SK-N-SH (cell line): ENCODE measurements around the gene KCNK17. TPM values are rescaled to one million over a fixed set of nuclear protein-coding genes. Genes with fewer than 3 reads are reported as not detected.

Source experiments
- CTCF ChIA-PET: fragments of 300-600, 350-600 bp; formaldehyde crosslinking; extraction: SDS; loops from one replicate; lab custom pipeline; 2021; lab: Yijun Ruan, JAX
- POLR2A ChIA-PET: fragments of 350-600 bp; sonication (Branson Sonifier 250); formaldehyde crosslinking; extraction: SDS; loops from one replicate; lab custom pipeline; 2020; ENCODE audit warnings: antibody characterized with exemption, inconsistent platforms; lab: Yijun Ruan, JAX
- DNase-seq: peaks from one replicate; pipeline ENCODE4 v3.0.0; 2012
- H2AFZ ChIP-seq: fragments of 200-600 bp; sonication (generic); 2 replicates; pipeline ENCODE4 v1.8.1; 2016; ENCODE audit warnings: antibody characterized with exemption, mild to moderate bottlenecking, low read depth
- H3F3A ChIP-seq: fragments of 200-600 bp; sonication (generic); replicated peaks from 2 replicates; pipeline ENCODE3; 2016; ENCODE audit warnings: antibody characterized with exemption, mild to moderate bottlenecking; ENCODE audit not compliant: insufficient read depth
- H3K27ac ChIP-seq, 2 experiments: fragments of 200-500 bp in 1 of 2; fragments of 200-600 bp in 1 of 2; sonication (Bioruptor generic) in 1 of 2; sonication (generic), shearing (Covaris generic) in 1 of 2; 2 replicates each; pipeline versions ENCODE4 v1.5.1 to v1.6.1; 2014 to 2016; ENCODE audit warnings: low read depth in 2 of 2, inconsistent platforms in 1 of 2, low read length in 1 of 2, mild to moderate bottlenecking in 1 of 2, mixed read lengths in 1 of 2
- H3K27me3 ChIP-seq: fragments of 200-600 bp; sonication (generic), shearing (Covaris generic); 2 replicates; pipeline ENCODE4 v1.6.1; 2016; ENCODE audit warnings: mixed run types; ENCODE audit not compliant: insufficient read depth
- H3K36me3 ChIP-seq, 2 experiments: fragments of 200-500 bp in 1 of 2; fragments of 200-600 bp in 1 of 2; sonication (Bioruptor generic) in 1 of 2; sonication (generic) in 1 of 2; replicated peaks in 1 of 2; 2 replicates each; pipeline versions ENCODE3 to v1.5.1; 2014 to 2016; ENCODE audit warnings: low read length in 1 of 2, mild to moderate bottlenecking in 1 of 2; ENCODE audit not compliant: insufficient read depth in 2 of 2, control insufficient read depth in 1 of 2
- H3K4me1 ChIP-seq, 2 experiments: fragments of 200-500 bp in 1 of 2; fragments of 200-600 bp in 1 of 2; sonication (Bioruptor generic) in 1 of 2; sonication (generic), shearing (Covaris generic) in 1 of 2; 2 replicates each; pipeline versions ENCODE4 v1.5.1 to v1.6.1; 2014 to 2016; ENCODE audit warnings: low read depth in 1 of 2, low read length in 1 of 2, mixed run types in 1 of 2; ENCODE audit not compliant: insufficient read depth in 2 of 2, control insufficient read depth in 1 of 2
- H3K4me2 ChIP-seq: fragments of 200-600 bp; sonication (generic), shearing (Covaris generic); 2 replicates; pipeline ENCODE4 v1.6.1; 2017; ENCODE audit warnings: mixed run types
- H3K4me3 ChIP-seq, 2 experiments: fragments of 200-500 bp in 1 of 2; fragments of 200-600 bp in 1 of 2; sonication (Bioruptor generic) in 1 of 2; sonication (generic), shearing (Covaris generic) in 1 of 2; 2 replicates each; pipeline versions ENCODE4 v1.5.1 to v1.8.1; 2014 to 2016; ENCODE audit warnings: low read depth in 2 of 2, inconsistent platforms in 1 of 2, low read length in 1 of 2, mild to moderate bottlenecking in 1 of 2, mixed read lengths in 1 of 2, moderate library complexity in 1 of 2
- H3K79me2 ChIP-seq: fragments of 200-600 bp; sonication (generic); 2 replicates; pipeline ENCODE4 v1.8.1; 2017; ENCODE audit warnings: mild to moderate bottlenecking; ENCODE audit not compliant: insufficient read depth
- H3K9ac ChIP-seq: fragments of 200-600 bp; sonication (generic); 2 replicates; pipeline ENCODE4 v1.6.1; 2017; ENCODE audit warnings: mixed run types
- H3K9me2 ChIP-seq: fragments of 200-600 bp; sonication (generic); 2 replicates; pipeline ENCODE4 v1.6.1; 2017; ENCODE audit warnings: mixed run types
- H3K9me3 ChIP-seq: fragments of 200-600 bp; sonication (generic); 2 replicates; pipeline ENCODE4 v1.6.1; 2017; ENCODE audit warnings: mixed run types, mild to moderate bottlenecking, moderate library complexity
- H4K20me1 ChIP-seq: fragments of 200-600 bp; sonication (generic); 2 replicates; pipeline ENCODE4 v1.6.1; 2017; ENCODE audit warnings: mild to moderate bottlenecking, mixed run types; ENCODE audit not compliant: insufficient read depth
- CHD2 ChIP-seq: fragments of 150-350 bp; IDR thresholded peaks from 2 replicates; pipeline ENCODE4 v1.6.1; 2018; ENCODE audit warnings: low read length; ENCODE audit not compliant: partially characterized antibody
- ELF1 ChIP-seq: IDR thresholded peaks from 2 replicates; pipeline ENCODE4 v1.4.0; 2012
- EP300 ChIP-seq, 2 experiments: IDR thresholded peaks; 2 replicates each; pipeline versions ENCODE4 v1.4.0 to v1.6.1; 2012; ENCODE audit warnings: borderline replicate concordance in 1 of 2, low read depth in 1 of 2, low read length in 1 of 2
- EZH2phosphoT487 ChIP-seq: fragments of 200-600 bp; sonication (generic); IDR thresholded peaks from 2 replicates; pipeline ENCODE4 v1.6.1; 2017; ENCODE audit warnings: low read depth, mixed run types, mild to moderate bottlenecking, antibody characterized with exemption, moderate library complexity, borderline replicate concordance
- GABPA ChIP-seq: IDR thresholded peaks from 2 replicates; pipeline ENCODE4 v1.4.0; 2012; ENCODE audit warnings: low read depth, mild to moderate bottlenecking
- JUND ChIP-seq: IDR thresholded peaks from 2 replicates; pipeline ENCODE4 v1.4.0; 2012
- MAX ChIP-seq: IDR thresholded peaks from 2 replicates; pipeline ENCODE4 v1.4.0; 2012; ENCODE audit warnings: low read depth
- MEF2A ChIP-seq: IDR thresholded peaks from 2 replicates; pipeline ENCODE4 v1.4.0; 2012; ENCODE audit warnings: low read depth, borderline replicate concordance
- MXI1 ChIP-seq: IDR thresholded peaks from 2 replicates; pipeline ENCODE4 v1.6.1; 2012; ENCODE audit warnings: mild to moderate bottlenecking, low read depth, low read length, improper control_type of control experiment
- NFIC ChIP-seq: IDR thresholded peaks from 2 replicates; pipeline ENCODE4 v1.4.0; 2012; ENCODE audit warnings: borderline replicate concordance
- RCOR1 ChIP-seq: fragments of 150-350 bp; IDR thresholded peaks from 2 replicates; pipeline ENCODE4 v1.6.1; 2017; ENCODE audit warnings: antibody characterized with exemption, low read length
- REST ChIP-seq: IDR thresholded peaks from 2 replicates; pipeline ENCODE4 v1.6.1; 2012; ENCODE audit warnings: mild to moderate bottlenecking, low read depth, low read length, moderate library complexity
- SIN3A ChIP-seq: IDR thresholded peaks from 2 replicates; pipeline ENCODE4 v1.6.1; 2012; ENCODE audit warnings: low read depth, mild to moderate bottlenecking, low read length, moderate library complexity, borderline replicate concordance
- SMC3 ChIP-seq: IDR thresholded peaks from 2 replicates; pipeline ENCODE4 v1.6.1; 2012; ENCODE audit warnings: low read depth, low read length, improper control_type of control experiment
- TAF1 ChIP-seq: IDR thresholded peaks from 2 replicates; pipeline ENCODE4 v1.6.1; 2012; ENCODE audit warnings: low read depth, mild to moderate bottlenecking, low read length, moderate library complexity, borderline replicate concordance
- TCF12 ChIP-seq: IDR thresholded peaks from 2 replicates; pipeline ENCODE4 v1.4.0; 2012
- YY1 ChIP-seq: IDR thresholded peaks from 2 replicates; pipeline ENCODE4 v1.4.0; 2012; ENCODE audit warnings: low read depth, mild to moderate bottlenecking
- ZBTB33 ChIP-seq: IDR thresholded peaks from 2 replicates; pipeline ENCODE4 v1.4.0; 2012; ENCODE audit warnings: low read depth, borderline replicate concordance
- WGBS: methylation state at CpG from one replicate; pipeline ENCODE4 v1.1.6; 2017; ENCODE audit warnings: low lambda C conversion rate; 5-methylcytosine and 5-hydroxymethylcytosine counted together
- polyA plus RNA-seq, 3 experiments: library from polyadenylated mRNA; depleted of rRNA; stranded (reverse); fragments of >200 nt; gene quantifications; 2 replicates each; pipeline ENCODE4 v1.2.3, GENCODE V29; 2012

The KCNK17 gene
- polyA plus RNA-seq, 1 of the 3 experiments (the other 2 are of a cell fraction) = not detected

GRCh38 chr6:39294133-39294532, 20.1 kb downstream of the KCNK17 start:
- POLR2A ChIA-PET = no interaction called here
- no peak for DNase-seq

GRCh38 chr6:39292637-39293036, 21.6 kb downstream of the KCNK17 start:
- DNase-seq = no peak
- H3F3A ChIP-seq = no peaks in the 10 kb centered on the region
- no peaks in the 10 kb centered on the region for H3K9me3 ChIP-seq
- H3K9ac ChIP-seq = no peak overlapping the region
- H3K27me3 ChIP-seq = no peaks in the 10 kb centered on the region
- H4K20me1 ChIP-seq = no peaks in the 10 kb centered on the region
- ChIA-PET POLR2A (no interaction called here), CTCF (interaction anchor here (1.1 to 2.1 kb wide), 2 partner anchors 10 to 263 kb away, joined by 3 to 10 read pairs; no protein-coding TSS in a partner anchor)
- no peak overlapping the region for H2AFZ ChIP-seq
- H3K79me2 ChIP-seq = no peaks in the 10 kb centered on the region
- H3K27ac ChIP-seq = no peak overlapping the region
- H3K4me2 ChIP-seq = no peak overlapping the region
- no peaks in the 10 kb centered on the region for H3K36me3 ChIP-seq
- H3K4me1 ChIP-seq = peaks cover 0 to 10% of the 10 kb centered on the region in 2 experiments; a peak in 1 of 4 replicates
- TF ChIP-seq YY1 (no peak), TCF12 (no peak), SMC3 (no peak), JUND (no peak), GABPA (no peak), EZH2phosphoT487 (no peak), MXI1 (no peak), TAF1 (no peak), MEF2A (no peak), ELF1 (no peak)
- whole genome bisulfite sequencing = 66% methylated on average over 6 of the region's 6 CpGs
- H3K4me3 ChIP-seq = no peak overlapping the region
- no peaks in the 10 kb centered on the region for H3K9me2 ChIP-seq

More at GRCh38 chr6:39294133-39294532, 20.1 kb downstream of the KCNK17 start:
- WGBS = 35% methylated on average over 5 of the region's 5 CpGs
- Histone ChIP-seq H3F3A (no peaks in the 10 kb centered on the region), H3K36me3 (no peaks in the 10 kb centered on the region), H3K79me2 (no peaks in the 10 kb centered on the region), H3K27me3 (no peaks in the 10 kb centered on the region), H3K9me3 (no peaks in the 10 kb centered on the region), H3K4me1 (peaks cover 0 to 10% of the 10 kb centered on the region in 2 experiments; a peak in 1 of 4 replicates), H3K9me2 (no peaks in the 10 kb centered on the region), H3K4me2 (no peak overlapping the region), H4K20me1 (no peaks in the 10 kb centered on the region), H3K4me3 (no peak overlapping the region), H3K27ac (no peak overlapping the region), H2AFZ (no peak overlapping the region), H3K9ac (no peak overlapping the region)
- no peak for TF ChIP-seq CHD2
- TF ChIP-seq MAX = no peak
- TF ChIP-seq SIN3A = no peak
- TF ChIP-seq YY1 = no peak
- TF ChIP-seq RCOR1 = no peak
- TF ChIP-seq TAF1 = no peak
- no peak for TF ChIP-seq SMC3
- CTCF ChIA-PET = interaction anchor here (0.7 to 1.9 kb wide), 6 partner anchors 9 to 422 kb away, joined by 3 to 8 read pairs (median 3); no protein-coding TSS in a partner anchor

GRCh38 chr6:39289490-39289889, 24.7 kb downstream of the KCNK17 start:
- no peaks in the 10 kb centered on the region for H3K36me3 ChIP-seq
- H3K4me1 ChIP-seq = no peaks in the 10 kb centered on the region
- no peak overlapping the region for H3K4me2 ChIP-seq
- ChIA-PET POLR2A (no interaction called here), CTCF (interaction anchor here (1.2 kb wide), 1 partner anchor 13 kb away, joined by 3 read pairs; no protein-coding TSS in a partner anchor)
- H2AFZ ChIP-seq = no peak overlapping the region
- no peak overlapping the region for H3K4me3 ChIP-seq
- H3K27me3 ChIP-seq = no peaks in the 10 kb centered on the region
- no peaks in the 10 kb centered on the region for H3K79me2 ChIP-seq
- no peaks in the 10 kb centered on the region for H3K9me2 ChIP-seq
- H4K20me1 ChIP-seq = no peaks in the 10 kb centered on the region
- DNase-seq = no peak
- H3F3A ChIP-seq = no peaks in the 10 kb centered on the region
- 39% methylated on average over 2 of the region's 2 CpGs for WGBS
- H3K9ac ChIP-seq = no peak overlapping the region
- H3K9me3 ChIP-seq = no peaks in the 10 kb centered on the region
- H3K27ac ChIP-seq = no peak overlapping the region
- no peak for TF ChIP-seq SMC3
- TF ChIP-seq MEF2A = no peak
- no peak for TF ChIP-seq ZBTB33
- TF ChIP-seq NFIC = no peak
- no peak for TF ChIP-seq EP300 (IDR thresholded peaks at IDR 0.05; ENCODE audit: borderline replicate concordance in 1 of 2, low read depth in 1 of 2, low read length in 1 of 2)
- no peak for TF ChIP-seq REST
